GM12878 (cell line): ENCODE results near the gene WWOX. TPM values are rescaled to one million over a fixed set of nuclear protein-coding genes. Genes with fewer than 3 reads are reported as not detected.

Experiments used
- ATAC-seq: fragments of 200-7000 bp; cut with Tn5 transposase; 3 replicates; pipeline ENCODE4 v1.9.1; 2020; ENCODE audit warnings: mild to moderate bottlenecking, moderate library complexity
- BruUV-seq: library from RNA; stranded (reverse); fragments of 400-500 nt; replicated peaks from 2 replicates; lab custom pipeline; 2021; lab: Mats Ljungman, UMichigan
- CTCF ChIA-PET: fragments of 300-600 bp; sonication (Branson Sonifier 250); formaldehyde crosslinking; extraction: SDS; loops from one replicate; lab custom pipeline; 2021; ENCODE audit warnings: inconsistent platforms; lab: Yijun Ruan, JAX
- POLR2A ChIA-PET: fragments of 350-600 bp; formaldehyde crosslinking; extraction: SDS; loops from one replicate; lab custom pipeline; 2021; ENCODE audit warnings: inconsistent platforms; lab: Charles Lee
- RAD21 ChIA-PET: fragments of 300-600 bp; sonication (Branson Sonifier 250); formaldehyde crosslinking; loops from one replicate; lab custom pipeline; 2023; ENCODE audit warnings: antibody characterized with exemption; ENCODE audit not compliant: unreplicated experiment; lab: Charles Lee
- SMC1A ChIA-PET: fragments of 300-600 bp; sonication (Branson Sonifier 250); formaldehyde crosslinking; loops from one replicate; lab custom pipeline; 2023; ENCODE audit not compliant: unreplicated experiment, uncharacterized antibody; lab: Charles Lee
- DNase-seq: peaks from one replicate; pipeline ENCODE4 v3.0.0-alpha.2; 2011; ENCODE audit warnings: low read depth, low spot score
- FAIRE-seq: peaks from 3 replicates; lab custom pipeline; 2011; peaks lifted over from hg19 to GRCh38; lab: Jason Lieb, UNC
- H2AFZ ChIP-seq: 2 replicates; pipeline ENCODE4 v1.6.0; 2011; ENCODE audit warnings: low read depth, low read length, control low read depth; ENCODE audit not compliant: control insufficient read depth
- H3K27ac ChIP-seq: 2 replicates; pipeline ENCODE4 v1.5.1; 2011; ENCODE audit warnings: control low read depth; ENCODE audit not compliant: control insufficient read depth, insufficient read depth
- H3K27me3 ChIP-seq, 2 experiments: replicated peaks in 1 of 2; 2 replicates each; pipeline versions ENCODE4 v1.6.0 to v1.6.1; 2011; ENCODE audit warnings: low read length in 1 of 2; ENCODE audit not compliant: control insufficient read depth in 2 of 2, insufficient read depth in 2 of 2
- H3K36me3 ChIP-seq, 2 experiments: 2 replicates each; pipeline ENCODE4 v1.5.1; 2011; ENCODE audit warnings: low read length in 1 of 2; ENCODE audit not compliant: control insufficient read depth in 2 of 2, insufficient read depth in 2 of 2
- H3K4me1 ChIP-seq: 2 replicates; pipeline ENCODE4 v1.6.1; 2011; ENCODE audit warnings: mild to moderate bottlenecking, low read length, moderate library complexity, mixed read lengths; ENCODE audit not compliant: control insufficient read depth, insufficient read depth
- H3K4me2 ChIP-seq: 2 replicates; pipeline ENCODE4 v1.6.0; 2011; ENCODE audit warnings: control low read depth; ENCODE audit not compliant: control insufficient read depth, insufficient read depth
- H3K4me3 ChIP-seq: fragments of 200-600 bp; sonication (generic); 2 replicates; pipeline ENCODE4 v1.5.1; 2016
- H3K79me2 ChIP-seq: 2 replicates; pipeline ENCODE4 v1.6.0; 2011; ENCODE audit warnings: low read length; ENCODE audit not compliant: control insufficient read depth, insufficient read depth
- H3K9ac ChIP-seq: 2 replicates; pipeline ENCODE4 v1.8.0; 2011; ENCODE audit warnings: low read length, control low read depth, mixed read lengths; ENCODE audit not compliant: control insufficient read depth, insufficient read depth
- H3K9me3 ChIP-seq: replicated peaks from 3 replicates; pipeline ENCODE4 v1.5.1; 2011; ENCODE audit warnings: mild to moderate bottlenecking, low read length; ENCODE audit not compliant: control insufficient read depth, insufficient read depth
- H4K20me1 ChIP-seq: 2 replicates; pipeline ENCODE4 v1.6.0; 2011; ENCODE audit not compliant: control insufficient read depth, insufficient read depth
- MYC ChIP-seq: IDR thresholded peaks from 2 replicates; pipeline ENCODE4 v1.6.1; 2011; ENCODE audit warnings: mild to moderate bottlenecking, low read length, moderate library complexity, inconsistent platforms; ENCODE audit not compliant: insufficient read depth, insufficient replicate concordance, insufficient read length, severe bottlenecking
- NR2C1 ChIP-seq: fragments of 450-650 bp; IDR thresholded peaks from 2 replicates; pipeline ENCODE4 v1.6.1; 2017; ENCODE audit warnings: antibody characterized with exemption, mild to moderate bottlenecking, moderate library complexity
- NRF1 ChIP-seq: conservative IDR thresholded peaks from 2 replicates; pipeline ENCODE4 v1.6.1; 2011; ENCODE audit warnings: mild to moderate bottlenecking, low read depth, low read length, improper control_type of control experiment
- RAD51 ChIP-seq: fragments of 450-650 bp; IDR thresholded peaks from 2 replicates; pipeline ENCODE4 v1.6.1; 2016; ENCODE audit warnings: moderate library complexity, mild to moderate bottlenecking, inconsistent platforms
- SP1 ChIP-seq: IDR thresholded peaks from one replicate; pipeline ENCODE4 v1.6.1; 2011; ENCODE audit warnings: low read depth, low read length
- WGBS: methylation state at CpG from one replicate; pipeline ENCODE4 v1.1.6; 2016; ENCODE audit warnings: low lambda C conversion rate; ENCODE audit not compliant: insufficient replicate concordance, insufficient coverage; ENCODE audit errors: missing lambda C conversion rate; 5-methylcytosine and 5-hydroxymethylcytosine counted together
- in situ Hi-C: fragments of 300-500 bp; cut with MboI; formaldehyde crosslinking; loops from 9 replicates; pipeline ENCODE4 v1.14.3; 2018; ENCODE audit warnings: mixed read lengths
- intact Hi-C: fragments of 100-400 bp; cut with micrococcal nuclease; formaldehyde crosslinking; loops from one replicate; pipeline ENCODE4 v1.14.2; 2022; ENCODE audit not compliant: unreplicated experiment
- polyA plus RNA-seq, 11 experiments: library from polyadenylated mRNA; depleted of rRNA in 4 of 11; unstranded in 6 of 11; stranded (reverse) in 5 of 11; fragments of >200 nt; fragmentation: Nextera tagmentation in 4 of 11; fragmentation: Illumina TruSeq in 1 of 11; extraction: Ambion mirVana in 4 of 11; extraction: Trizol in 1 of 11; gene quantifications; 1 replicate in 1 of 11; 2 replicates in 10 of 11; pipeline versions ENCODE4 v1.2.1 to v1.2.3, GENCODE V29; 2011 to 2016; ENCODE audit warnings: inconsistent platforms in 2 of 11, missing spikeins in 2 of 11, low read depth in 1 of 11
- total RNA-seq, 4 experiments: library from RNA; depleted of rRNA in 3 of 4; stranded (reverse); fragments of >200 nt in 3 of 4; fragmentation: Illumina TruSeq in 1 of 4; extraction: Trizol in 1 of 4; gene quantifications; 2 replicates each; pipeline versions ENCODE4 v1.2.1 to v1.2.3, GENCODE V29; 2013 to 2021
- TF ChIP-seq, protein P1 (sequence below), 3 experiments: IDR thresholded peaks in 2 of 3; conservative IDR thresholded peaks in 1 of 3; 2 replicates each; pipeline ENCODE4 v1.5.1; 2011; ENCODE audit warnings: low read depth in 3 of 3, low read length in 3 of 3, mild to moderate bottlenecking in 3 of 3, control low read depth in 2 of 3, moderate library complexity in 2 of 3, inconsistent platforms in 1 of 3, mixed read lengths in 1 of 3; ENCODE audit not compliant: control insufficient read depth in 2 of 3, insufficient read depth in 1 of 3; ENCODE audit errors: extremely low read depth in 1 of 3
- TF ChIP-seq, protein P2 (sequence below): IDR thresholded peaks from 2 replicates; pipeline ENCODE4 v1.6.1; 2011; ENCODE audit warnings: borderline replicate concordance, low read depth, mild to moderate bottlenecking, moderate library complexity, low read length; ENCODE audit not compliant: insufficient read depth, poor library complexity, severe bottlenecking

The WWOX gene
- total and polyA plus RNA-seq, 10 of the 15 experiments (the other 5 are each of a cell fraction or from before 2014, with no cell fraction given) = 2.8 to 24.4 (median 17.8) TPM

DNA sequence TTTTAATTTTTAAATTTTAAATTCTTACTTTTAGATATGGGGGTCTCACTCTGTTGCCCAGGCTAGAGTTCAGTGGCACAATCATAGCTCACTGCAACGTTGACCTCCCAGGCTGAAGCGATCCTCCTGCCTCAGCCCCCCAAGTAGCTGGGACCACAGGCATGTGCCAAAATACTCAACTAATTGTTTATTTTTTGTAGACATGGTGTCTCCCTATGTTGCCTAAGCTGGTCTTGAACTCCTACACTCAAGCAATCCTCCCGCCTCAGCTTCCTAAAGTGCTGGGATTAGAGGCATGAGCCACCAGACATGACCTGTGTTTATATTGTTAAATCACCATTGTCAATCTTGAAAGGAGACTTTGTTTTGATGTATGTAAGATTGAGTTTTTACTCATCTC is 332.2 kb downstream of the WWOX start:
- ChIA-PET RAD21 (no interaction called here), SMC1A (interaction anchor here (0.6 kb wide), 1 partner anchor 1201 kb away, joined by 3 read pairs; no protein-coding TSS in a partner anchor)
- intact Hi-C loops = no loop called here

More for the DNA sequence above, 332.2 kb downstream of the WWOX start:
- POLR2A ChIA-PET = no interaction called here
- ATAC-seq (no peak), DNase-seq (no peak), FAIRE-seq (no peak)
- Histone ChIP-seq H3K9me3 (no peaks in the 10 kb centered on the region), H3K36me3 (peaks cover 0 to 2% of the 10 kb centered on the region in 2 experiments; a peak in 1 of 4 replicates), H3K27ac (no peak overlapping the region), H3K27me3 (no peaks in the 10 kb centered on the region), H2AFZ (no peak overlapping the region), H3K9ac (no peak overlapping the region), H4K20me1 (no peaks in the 10 kb centered on the region), H3K4me1 (no peaks in the 10 kb centered on the region), H3K4me2 (no peak overlapping the region), H3K79me2 (no peaks in the 10 kb centered on the region)
- no TSS peak for BruUV-seq
- CTCF ChIA-PET = no interaction called here
- in situ Hi-C loops = no loop called here
- 91% methylated on average over 3 of the region's 3 CpGs for WGBS
- TF ChIP-seq, protein P1, sequence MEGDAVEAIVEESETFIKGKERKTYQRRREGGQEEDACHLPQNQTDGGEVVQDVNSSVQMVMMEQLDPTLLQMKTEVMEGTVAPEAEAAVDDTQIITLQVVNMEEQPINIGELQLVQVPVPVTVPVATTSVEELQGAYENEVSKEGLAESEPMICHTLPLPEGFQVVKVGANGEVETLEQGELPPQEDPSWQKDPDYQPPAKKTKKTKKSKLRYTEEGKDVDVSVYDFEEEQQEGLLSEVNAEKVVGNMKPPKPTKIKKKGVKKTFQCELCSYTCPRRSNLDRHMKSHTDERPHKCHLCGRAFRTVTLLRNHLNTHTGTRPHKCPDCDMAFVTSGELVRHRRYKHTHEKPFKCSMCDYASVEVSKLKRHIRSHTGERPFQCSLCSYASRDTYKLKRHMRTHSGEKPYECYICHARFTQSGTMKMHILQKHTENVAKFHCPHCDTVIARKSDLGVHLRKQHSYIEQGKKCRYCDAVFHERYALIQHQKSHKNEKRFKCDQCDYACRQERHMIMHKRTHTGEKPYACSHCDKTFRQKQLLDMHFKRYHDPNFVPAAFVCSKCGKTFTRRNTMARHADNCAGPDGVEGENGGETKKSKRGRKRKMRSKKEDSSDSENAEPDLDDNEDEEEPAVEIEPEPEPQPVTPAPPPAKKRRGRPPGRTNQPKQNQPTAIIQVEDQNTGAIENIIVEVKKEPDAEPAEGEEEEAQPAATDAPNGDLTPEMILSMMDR (IDR thresholded peaks at IDR 0.05 in 2 of 3, conservative IDR thresholded peaks at IDR 0.05 in 1 of 3; ENCODE audit: control insufficient read depth in 2 of 3, extremely low read depth in 1 of 3, insufficient read depth in 1 of 3, low read depth in 3 of 3, low read length in 3 of 3) = no peak
- TF ChIP-seq MYC (no peak), RAD51 (no peak), NRF1 (no peak), SP1 (no peak), NR2C1 (no peak)
- TF ChIP-seq, protein P2, sequence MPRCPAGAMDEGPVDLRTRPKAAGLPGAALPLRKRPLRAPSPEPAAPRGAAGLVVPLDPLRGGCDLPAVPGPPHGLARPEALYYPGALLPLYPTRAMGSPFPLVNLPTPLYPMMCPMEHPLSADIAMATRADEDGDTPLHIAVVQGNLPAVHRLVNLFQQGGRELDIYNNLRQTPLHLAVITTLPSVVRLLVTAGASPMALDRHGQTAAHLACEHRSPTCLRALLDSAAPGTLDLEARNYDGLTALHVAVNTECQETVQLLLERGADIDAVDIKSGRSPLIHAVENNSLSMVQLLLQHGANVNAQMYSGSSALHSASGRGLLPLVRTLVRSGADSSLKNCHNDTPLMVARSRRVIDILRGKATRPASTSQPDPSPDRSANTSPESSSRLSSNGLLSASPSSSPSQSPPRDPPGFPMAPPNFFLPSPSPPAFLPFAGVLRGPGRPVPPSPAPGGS = no peak
- TF ChIP-seq, all 136 proteins: peak for 0
- H3K4me3 ChIP-seq = no peak overlapping the region
